DMS79 treated with DMSO at 0.1 percent for 48 hours (cell line): ENCODE data around the gene PAFAH1B2.
"Not testable (repeated sequence)": the region's sequence is repeated elsewhere in the genome, so short reads cannot be mapped to it uniquely, and the experiment has no call there.

Experiments used
- DNase-seq: peaks from one replicate; lab custom pipeline; 2025; lab: John Stamatoyannopoulos, UW

PAFAH1B2 gene

DNA sequence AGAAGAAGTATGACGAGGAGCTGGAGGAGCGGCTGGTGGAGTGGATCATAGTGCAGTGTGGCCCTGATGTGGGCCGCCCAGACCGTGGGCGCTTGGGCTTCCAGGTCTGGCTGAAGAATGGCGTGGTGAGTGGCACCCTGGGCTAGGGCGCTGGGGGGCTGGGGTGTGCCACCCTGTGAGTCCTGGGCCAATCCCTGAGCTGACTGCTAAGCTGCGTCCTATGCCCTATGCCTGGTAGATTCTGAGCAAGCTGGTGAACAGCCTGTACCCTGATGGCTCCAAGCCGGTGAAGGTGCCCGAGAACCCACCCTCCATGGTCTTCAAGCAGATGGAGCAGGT is 59.0 kb downstream of the PAFAH1B2 start:
- no peak for DNase-seq

DNA sequence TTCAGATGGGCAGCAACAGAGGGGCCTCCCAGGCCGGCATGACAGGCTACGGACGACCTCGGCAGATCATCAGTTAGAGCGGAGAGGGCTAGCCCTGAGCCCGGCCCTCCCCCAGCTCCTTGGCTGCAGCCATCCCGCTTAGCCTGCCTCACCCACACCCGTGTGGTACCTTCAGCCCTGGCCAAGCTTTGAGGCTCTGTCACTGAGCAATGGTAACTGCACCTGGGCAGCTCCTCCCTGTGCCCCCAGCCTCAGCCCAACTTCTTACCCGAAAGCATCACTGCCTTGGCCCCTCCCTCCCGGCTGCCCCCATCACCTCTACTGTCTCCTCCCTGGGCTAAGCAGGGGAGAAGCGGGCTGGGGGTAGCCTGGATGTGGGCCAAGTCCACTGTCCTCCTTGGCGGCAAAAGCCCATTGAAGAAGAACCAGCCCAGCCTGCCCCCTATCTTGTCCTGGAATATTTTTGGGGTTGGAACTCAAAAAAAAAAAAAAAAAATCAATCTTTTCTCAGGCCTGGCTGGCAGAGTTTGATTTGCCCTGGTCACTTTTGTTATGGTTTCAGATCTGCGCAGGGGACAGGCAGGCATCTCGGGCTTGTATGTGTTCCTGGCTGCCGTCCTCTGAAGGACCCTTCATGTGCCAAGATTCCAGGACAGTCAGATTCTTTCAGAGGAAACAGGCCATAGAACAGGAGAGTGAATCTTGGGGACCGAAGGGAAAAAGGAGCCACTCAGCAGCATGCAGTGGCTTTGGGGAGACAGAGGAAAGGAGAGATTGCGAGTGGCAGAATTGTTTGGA is 60.4 kb downstream of the PAFAH1B2 start:
- no peak for DNase-seq

DNA sequence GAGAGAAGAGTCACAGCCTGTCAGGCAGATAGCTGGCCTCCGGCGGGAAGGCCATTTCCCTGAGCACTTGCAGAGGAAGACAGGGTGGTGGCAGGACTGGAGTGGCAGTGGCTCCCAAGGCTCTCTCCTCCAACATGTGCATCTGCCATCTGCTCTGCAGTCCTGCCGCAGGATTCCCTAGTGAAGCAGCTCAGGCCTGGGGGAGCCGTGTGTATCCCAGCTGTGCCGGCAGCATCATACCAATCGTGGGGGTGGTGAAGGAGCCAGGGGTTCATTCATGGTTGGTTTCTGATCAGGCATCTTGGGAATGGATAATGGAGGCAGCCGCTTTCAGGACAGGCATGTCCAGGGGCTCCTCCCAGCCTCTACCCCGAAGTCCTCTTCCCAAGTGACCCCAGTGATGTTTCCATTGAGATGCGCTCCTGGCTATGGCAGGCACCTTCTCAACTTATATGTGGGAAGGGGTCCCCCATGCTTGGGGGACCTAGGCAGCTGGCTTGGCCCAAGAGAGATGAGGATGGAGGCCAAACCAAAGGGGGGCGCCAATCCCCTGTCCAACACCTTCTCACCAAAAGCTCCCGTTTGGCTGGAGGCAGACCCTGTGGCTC is 61.2 kb downstream of the PAFAH1B2 start:
- no peak for DNase-seq

DNA sequence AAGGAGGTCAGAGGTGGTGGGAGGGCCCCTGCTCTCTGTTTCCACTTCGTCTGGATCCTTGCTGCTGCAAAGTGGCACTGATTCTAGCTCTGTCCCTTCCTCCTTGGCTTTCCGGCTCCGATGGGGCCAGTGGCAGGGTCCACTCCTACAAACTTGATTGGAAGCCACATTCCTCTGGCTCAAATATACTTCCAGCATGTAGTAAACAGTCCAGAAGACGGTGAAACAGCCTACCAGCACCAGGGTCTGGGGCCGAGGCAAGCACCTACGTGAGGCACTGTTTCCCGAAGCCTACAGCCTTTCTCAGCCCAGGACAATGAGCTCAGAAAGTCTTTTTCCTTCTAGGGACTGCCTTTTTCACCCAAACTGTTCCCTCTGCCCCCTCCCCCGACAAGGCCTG is 62.0 kb downstream of the PAFAH1B2 start:
- DNase-seq, result not testable (repeated sequence)

DNA sequence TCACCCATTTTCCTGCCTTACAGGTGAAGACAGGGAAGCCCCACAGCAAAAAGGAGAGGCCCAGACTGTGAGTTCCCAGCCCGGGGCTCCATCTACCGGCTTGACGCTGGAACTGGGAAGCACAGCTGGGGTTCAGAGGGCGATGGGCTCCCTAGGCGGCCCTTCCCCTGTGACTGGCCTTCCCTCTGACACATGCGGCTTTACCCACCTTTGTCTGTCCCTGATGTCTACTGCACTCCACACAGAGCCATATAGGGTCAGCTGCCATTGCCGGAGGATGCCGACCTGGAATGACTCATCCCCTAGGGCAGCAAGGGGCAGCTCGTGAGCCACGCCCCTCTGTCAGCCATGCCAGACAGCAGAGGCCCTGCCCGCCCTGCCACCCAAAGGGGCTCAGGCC is 62.8 kb downstream of the PAFAH1B2 start:
- DNase-seq, result not testable (repeated sequence)

DNA sequence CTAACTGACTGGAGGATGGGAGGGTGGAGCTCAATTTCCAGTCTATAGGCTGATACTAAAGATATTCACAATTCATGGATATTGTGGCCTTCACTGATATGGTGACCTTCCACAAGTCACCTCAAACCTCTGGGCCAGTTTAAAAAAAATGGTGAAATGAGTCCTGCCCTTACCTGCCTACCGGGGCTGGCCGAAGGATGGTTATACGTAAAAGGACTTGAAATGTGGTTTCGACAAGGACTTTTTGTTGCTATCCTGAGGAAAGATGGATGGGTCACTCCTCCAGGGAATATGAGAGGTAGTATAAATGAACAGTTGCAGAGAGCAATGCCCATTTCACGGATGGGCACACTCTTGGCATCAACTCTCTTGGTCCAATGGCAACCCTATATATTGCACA is 63.4 kb downstream of the PAFAH1B2 start:
- not testable (repeated sequence) for DNase-seq

DNA sequence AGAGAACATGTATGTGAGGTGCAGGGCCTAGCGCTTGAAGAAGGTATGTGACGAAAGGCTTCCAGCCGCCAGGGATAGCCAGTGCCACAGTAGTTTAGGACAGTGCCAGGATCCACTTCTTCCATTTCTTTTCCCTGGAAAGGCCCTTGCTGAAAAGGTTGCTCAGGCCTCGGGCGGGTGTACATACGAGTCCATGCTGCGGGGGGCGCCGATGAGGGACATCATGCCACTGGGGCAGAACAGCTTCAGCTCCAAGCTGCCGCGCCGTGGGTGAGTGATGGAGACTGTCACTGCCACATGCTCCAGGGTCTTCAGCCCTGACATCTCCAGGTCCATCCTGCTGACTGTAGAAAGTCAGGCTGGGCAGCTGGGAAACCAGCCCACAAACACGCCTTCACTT is 64.6 kb downstream of the PAFAH1B2 start:
- DNase-seq, result not testable (repeated sequence)

DNA sequence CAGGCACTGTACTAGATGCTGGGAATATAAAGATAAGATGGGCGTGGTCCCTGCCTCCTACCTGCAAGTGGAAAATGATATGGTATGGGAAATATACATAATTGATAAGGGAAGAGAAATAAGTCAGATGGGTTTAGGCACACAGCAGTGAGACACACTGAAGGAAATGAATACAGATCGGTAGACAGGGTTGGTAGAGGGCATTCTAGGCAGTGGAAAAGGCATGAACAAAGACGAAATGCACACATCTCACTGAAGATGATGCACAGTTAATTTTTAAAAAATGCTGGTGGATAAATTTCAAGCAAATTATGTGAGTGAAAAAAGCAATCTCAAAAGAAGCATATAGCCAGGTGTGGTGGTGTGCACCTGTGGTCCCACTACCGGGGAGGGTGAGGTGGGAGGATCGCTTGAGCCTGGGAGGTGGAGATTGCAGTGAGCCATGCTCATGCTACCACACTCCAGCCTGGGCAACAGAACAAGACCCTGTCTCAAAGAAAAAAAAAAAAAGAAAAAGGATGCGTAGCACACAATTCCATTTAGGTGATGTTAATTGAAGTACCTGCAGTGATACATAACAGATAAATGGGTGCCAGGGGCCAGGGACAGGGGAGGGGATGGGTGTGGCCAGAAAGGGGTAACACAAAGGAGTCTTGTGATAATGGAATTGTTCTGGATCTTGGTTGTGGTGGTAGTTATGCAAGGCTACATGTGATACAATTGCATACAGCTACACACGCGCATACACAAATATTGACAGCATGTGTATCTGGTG is 65.5 kb downstream of the PAFAH1B2 start:
- not testable (repeated sequence) for DNase-seq

DNA sequence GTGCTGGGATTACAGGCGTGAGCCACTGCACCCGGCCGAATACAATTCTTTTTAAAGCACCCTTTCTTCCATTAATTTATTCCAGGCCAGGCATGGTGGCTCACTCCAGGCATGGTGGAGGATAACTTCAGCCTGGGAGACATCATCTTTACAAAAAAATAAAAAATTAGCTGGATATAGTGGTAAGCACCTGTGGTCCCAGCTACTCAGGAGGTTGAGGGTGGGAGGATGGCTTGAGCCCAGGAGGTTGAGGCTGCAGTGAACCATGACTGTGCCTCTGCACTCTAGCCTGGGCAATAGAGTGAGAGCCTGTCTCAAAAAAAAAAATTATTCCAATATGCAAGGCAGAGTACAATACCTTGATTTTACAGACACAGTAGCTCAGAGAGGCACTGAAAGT is 66.5 kb downstream of the PAFAH1B2 start:
- DNase-seq, result no peak

DNA sequence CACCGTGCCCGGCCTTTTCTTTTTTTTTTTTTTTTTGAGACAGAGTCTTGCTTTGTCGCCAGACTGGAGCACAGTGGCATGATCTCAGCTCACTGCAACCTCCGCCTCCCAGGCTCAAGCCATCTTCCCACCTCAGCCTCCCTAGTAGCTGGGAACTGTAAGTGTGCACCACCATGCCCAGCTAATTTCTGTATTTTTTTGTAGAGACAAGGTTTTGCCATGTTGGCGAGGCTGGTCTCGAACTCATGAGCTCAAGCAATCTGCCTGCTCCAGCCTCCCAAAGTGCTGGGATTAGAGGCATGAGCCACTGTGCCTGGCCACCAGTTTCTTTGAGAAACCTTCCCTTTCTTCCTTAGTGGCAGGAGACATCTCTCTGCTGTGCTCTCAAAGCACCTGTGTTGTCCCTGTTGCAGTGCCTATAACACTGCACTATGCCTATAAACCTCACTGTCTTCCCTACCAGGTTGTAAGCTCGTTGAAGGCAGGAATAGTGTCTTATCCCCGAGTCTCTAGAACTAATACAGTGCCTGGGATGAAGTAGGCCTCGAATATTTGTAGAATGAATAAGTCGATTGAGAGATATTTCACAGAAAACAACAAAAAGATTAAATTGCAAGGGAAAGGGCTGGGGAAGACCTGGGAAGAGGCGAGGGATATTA is 68.7 kb downstream of the PAFAH1B2 start:
- no peak for DNase-seq

DNA sequence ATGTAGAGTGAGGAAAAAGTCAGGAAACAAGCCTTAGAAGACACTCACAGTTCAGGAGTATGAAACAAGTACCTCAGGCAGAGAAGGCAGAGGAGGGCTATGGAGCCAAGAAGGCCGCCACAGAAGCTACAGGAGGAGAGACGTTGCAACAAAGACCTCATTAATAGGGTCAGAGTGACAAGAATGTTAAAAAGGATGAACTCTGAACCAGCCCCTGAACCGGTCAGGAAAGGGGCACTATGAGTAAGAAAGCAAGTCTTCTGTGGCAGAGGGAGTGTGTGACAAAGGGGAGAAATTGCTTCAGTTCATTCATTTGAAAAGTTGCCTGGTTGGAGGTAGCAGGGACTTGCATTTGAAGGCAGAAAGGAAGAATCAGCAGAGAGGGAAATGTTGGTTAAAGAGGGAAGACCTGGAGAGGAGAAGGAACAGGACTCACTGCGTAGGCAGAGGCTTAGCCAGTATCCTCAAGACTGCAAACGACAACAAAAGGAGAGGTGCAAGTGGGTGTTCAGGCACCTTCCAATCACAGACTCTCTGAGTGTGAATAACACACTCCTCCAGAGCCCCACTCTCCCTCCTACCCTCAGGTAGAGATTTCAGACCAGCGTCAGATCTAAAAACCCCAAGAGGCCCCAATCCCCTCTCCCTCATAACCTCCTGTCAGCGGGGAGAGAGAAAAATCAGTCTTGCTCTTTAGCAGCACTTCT is 70.5 kb downstream of the PAFAH1B2 start:
- no peak for DNase-seq

DNA sequence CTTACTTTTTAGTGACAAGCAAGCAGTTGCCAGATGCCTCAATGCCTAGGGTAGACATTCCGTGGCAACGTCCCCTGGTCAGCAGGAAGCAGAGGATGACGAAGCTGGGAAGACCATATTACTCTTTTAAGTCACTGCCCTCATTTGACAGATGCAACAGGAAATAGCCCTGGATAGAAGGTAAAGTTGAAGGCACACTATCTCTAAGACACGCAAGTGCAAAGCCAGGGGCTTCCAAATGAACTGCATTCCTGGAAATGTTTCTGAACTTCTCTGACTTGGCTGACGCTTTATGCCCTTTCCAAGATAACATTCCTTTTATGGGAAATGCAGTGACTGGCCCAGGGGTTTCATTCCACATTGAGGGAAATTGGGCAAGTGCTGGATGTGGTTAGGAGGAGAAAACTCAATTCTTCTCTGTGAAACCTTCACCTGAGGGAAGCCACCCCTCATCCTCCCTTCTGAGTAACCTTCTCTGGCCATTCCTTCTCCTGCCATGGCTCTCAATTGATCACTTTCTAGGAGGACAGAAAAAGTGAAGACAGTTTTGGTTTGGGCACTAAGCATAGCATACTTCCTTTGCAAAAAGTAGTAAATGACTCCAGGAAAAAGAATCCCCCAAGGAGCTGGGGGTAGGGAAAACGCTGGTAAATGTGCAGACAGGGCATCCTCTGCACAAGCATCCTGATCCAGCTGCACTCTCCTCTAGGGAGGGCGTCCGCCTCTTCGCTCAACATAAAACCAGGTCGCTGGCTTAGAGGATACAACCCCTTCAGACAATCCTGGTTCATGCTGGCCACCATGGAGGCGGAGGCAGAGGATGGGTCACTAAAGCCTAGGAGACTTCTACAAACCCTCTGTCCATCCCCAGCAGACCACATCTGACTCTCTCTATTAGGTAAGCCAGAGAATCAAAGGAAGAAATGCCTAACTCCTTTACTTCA is 73.3 kb downstream of the PAFAH1B2 start:
- no peak for DNase-seq

DNA sequence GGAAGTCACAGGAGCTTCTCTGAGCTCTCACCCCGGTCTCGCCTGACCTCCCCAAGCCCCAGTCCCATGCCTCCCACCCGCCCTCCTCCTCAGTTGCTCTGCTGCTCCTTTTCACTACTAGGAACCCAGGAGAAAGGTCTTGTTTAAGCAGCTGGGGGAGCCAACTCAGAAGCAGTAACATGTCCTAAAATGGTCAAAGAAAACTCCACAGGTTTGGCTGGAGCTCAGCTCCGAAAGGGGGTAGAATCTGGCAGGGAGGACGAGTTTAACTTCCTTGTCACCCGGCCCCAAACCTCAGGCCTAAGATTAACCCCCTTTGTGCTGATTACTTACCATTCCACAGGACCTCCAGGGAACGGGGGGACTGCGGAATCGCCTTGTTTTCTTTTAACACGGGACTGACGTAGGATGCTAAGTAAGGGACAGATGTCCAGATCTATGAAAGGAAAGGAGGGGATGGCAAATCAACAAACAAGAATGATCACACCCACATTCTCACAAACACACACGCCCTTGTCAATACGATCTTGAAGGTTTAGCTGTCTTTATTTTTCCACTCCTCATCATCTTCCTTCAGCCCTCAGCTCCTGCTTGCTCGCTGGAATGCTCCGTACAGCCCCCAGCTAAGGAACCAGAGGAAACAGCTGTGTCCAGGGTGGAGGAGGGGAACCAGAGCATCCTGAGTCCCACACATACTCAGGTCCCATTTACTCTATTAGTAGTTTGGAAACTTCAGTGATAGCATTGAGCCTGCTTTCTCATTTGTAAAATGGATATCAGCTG is 74.2 kb downstream of the PAFAH1B2 start:
- DNase-seq, result no peak

DNA sequence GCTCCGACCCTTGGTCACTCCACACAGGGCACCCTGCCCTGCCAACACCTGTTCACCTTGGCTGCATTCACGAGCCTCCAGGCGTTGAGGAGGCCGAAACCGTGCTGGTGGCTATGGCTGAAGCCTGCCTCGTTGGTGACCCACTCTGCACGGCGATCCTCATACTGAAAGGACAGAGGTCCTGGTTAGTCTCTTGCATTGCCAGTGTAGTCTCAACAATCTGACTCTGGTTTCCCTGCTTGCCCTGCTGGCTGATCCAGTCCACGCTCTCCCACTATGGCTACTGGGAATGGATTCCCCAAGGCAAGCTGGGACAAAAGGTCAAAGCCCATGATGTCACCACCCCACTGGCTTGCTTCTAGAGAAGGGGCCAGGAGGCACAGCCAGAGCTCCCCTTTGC is 74.9 kb downstream of the PAFAH1B2 start:
- DNase-seq, result no peak

DNA sequence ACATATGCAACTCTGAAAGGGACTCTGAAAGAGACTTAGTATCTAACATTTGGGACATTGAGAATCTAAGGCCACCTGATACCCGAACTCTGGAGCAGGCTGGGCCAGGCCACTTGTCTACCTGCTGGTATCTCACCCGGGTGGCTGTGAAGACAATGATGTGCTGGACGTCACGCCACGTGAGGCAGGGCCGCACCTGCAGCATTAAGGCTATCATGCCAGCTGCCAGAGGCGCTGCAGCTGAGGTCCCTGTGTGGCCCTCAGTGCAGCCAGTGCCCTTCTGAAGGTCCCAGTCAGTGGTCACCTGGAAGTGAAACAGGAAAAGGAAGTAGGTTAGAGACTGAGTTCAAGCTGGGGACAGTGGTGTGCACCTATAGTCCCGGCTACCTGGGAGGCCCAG is 75.4 kb downstream of the PAFAH1B2 start:
- no peak for DNase-seq

DNA sequence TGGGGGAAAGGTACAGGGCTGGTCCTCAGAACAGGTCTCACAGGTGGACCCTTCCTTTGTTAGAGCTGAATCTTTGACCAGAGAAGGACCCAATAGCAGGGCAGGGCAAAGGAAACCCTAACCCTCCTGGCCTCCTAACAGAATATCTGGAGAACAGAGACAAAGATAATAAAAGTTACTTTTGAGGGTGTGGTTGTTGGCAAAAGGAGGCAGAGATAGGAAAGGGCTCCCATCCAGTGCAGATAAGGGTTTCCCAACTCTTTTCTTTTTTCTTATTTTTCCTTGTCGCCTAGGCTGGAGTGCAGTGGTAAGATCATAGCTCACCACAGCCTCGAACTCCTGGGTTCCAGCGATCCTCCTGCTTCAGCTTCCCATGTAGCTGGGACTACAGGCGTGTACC is 75.9 kb downstream of the PAFAH1B2 start:
- no peak for DNase-seq

DNA sequence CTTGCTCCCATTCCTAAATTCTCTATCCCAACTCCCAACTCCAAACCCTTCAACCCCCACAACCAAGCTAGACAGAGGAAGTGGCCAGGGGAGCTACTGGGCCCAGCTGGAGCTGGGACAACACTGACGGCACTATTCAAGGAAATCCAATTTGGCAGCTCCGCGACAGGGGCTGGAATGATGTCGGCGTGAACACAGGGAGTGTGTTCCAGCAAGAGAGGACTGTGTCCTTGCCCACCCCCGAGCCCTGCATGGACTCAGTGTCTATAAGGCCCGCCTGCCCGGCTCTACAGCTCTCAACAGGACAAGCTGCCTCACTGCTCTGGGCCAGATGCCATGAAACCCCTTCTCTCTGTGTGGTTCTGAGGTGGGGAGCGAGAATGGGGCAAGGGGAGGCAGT is 76.5 kb downstream of the PAFAH1B2 start:
- DNase-seq, result peak; percentile 84

DNA sequence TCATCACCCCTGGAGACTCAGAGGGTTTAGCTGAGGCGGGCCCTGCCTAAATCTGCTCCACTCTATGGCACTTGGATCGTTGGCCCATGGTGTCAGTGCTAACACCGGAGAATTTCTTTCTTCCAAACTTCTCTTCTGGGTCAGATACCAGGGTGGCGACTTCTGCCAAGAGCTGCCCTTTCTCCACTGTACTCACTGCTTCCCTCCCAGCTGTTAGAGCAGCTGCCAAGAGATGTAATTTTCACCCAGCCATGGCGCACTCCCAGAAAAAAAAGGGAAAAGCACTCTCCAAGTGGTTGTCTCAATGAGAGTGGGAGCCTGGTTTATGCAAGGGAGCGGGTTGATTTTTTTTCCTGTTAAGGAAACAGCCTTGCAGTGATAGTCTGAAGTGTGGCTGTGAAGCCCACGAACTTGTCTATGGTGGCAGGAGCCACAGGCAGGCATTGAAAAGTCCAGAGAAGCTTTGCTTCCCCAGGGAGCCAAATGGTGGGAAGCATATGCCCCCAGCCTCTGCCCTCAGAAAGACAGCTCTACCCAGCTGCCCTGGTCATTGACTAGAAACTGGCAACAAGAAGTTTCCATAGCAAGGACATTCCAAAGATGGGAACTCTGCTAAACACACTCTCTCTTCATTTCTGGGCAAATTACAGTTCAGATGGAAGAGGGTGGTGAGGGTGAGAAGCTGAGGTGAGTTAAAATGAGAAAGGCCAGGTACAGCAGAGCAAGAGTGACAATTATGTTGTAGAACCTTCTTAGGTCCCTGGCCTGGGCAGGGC is 77.1 kb downstream of the PAFAH1B2 start:
- DNase-seq, result peak; percentile 90
